Epidermal melanocyte (primary cell): ENCODE measurements around the gene SCD5.

Source experiments
- DNase-seq: peaks from one replicate; pipeline ENCODE4 v3.0.0; 2011; ENCODE audit warnings: low spot score; ENCODE audit not compliant: insufficient read length

SCD5 gene

DNA sequence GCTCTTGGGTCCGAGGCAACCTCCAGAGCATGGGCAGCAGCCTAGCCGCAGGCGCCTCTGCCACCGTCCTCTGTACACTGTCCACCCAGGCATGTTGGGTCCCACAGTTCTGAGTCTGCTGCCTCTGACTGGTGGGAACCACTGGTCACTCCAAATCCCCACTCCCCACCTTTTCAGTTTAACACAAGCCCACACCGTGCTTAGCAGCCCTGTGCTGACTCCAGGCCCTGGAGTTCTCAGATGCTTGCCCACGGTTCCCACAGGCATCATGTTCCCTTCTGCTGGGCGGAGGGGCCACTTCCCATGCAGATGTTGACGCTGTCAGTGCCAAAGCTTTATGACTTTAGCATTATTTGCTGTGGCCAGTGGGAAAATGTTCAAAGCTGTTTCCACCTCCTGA, 104.5 kb downstream of the SCD5 start:
- DNase-seq = no peak

DNA sequence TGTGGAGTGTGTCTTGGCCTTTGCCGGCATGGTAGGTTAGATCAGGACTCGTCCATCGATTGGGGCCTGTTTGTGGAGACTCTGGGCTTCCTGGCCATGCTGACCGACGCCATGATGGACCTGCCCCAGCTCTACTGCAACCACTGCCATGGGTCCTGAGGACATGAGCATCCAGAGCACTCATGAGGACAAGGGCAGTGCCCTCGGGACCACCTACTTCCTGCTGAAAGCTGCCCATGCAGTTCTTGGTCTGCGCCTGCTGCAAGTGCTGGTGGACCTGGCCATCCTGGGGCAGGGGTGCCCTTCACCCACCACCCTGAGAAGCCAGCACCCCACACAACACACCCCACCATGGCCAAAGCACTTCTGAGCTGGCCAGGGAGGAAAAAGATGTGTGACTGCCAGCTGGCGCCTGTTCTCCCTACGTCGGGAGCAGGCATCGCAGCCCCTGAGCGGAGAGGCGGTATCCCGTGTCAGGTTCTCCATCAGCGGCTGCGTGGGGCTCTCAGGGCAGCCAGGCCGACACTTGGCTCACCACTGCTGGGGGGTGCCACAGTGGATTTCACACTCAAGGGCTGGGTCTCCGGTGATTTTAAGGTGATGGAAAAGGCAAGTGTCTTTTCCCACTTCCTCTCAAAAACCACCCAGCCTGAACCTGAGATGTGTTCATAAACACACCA, 106.4 kb downstream of the SCD5 start:
- DNase-seq = no peak

DNA sequence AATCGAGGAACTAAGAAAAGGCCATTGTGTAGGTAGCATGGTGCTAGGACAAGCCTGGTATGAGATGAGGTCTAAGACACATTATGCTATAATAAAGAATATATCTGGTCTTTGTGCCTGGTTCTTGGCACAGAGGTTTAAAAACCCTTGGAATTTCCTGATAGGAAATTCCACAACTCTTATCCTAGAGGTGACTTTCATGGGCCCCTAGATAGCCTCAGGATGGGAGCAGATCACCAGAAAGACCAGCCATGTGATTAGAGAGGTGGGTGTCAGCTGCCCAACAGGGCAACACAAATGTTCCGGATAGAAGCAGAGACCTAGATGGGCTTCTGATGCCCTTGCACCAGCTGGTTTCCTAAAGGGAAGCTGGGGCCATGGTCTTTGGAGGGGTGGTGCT, 107.2 kb downstream of the SCD5 start:
- DNase-seq = no peak

DNA sequence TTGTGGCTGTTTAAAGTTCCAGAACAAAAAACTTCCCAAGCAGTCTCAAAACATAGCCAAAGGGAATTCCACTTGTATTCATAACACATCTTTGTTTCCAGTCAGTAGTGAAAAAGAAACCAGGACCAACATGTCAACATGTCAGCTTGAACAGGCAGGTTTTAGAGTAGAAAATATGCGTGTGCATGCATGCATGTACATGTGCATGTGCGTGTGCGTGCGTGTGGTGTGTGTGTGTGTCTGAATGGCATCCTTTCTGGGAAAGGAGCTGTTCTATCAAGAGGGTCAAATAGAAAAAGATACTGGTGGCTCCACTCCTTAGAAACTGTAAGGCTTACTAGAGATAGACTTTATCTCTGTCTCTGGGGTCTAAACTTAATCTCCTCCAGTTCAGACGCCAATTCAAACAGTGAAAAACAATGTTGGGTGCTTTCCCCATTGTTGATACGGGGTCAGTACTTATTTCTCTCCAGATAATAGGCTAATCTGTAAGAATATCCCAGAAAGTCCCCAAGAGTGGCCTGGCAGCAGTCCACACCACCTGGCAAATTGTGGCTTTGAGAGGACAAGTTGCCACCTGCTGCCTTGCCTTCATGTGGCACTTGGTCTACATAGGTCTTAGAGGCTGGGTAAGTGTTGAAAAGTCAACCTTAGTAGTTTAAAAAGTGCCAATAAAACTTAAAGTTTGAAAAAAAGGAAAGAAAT, 110.4 kb downstream of the SCD5 start:
- no peak for DNase-seq

DNA sequence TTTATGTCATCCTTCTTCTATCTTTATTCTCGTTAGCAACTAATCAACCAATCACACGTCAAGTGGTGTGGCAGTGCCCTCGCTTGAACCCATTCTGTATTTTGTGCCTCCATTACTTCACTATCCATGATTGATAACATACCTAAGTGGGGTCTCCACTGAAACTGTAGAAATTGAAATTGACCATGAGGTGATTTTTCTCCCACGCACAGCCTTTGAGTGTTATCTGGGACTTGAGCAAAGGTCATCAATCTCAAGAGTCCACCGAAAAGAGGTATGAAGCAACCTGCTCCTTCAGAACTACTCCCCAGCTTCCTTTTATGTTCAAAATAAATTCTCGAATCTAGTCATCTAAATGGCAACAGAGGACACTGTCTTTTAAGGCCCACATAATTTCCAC, 111.1 kb downstream of the SCD5 start:
- no peak for DNase-seq

DNA sequence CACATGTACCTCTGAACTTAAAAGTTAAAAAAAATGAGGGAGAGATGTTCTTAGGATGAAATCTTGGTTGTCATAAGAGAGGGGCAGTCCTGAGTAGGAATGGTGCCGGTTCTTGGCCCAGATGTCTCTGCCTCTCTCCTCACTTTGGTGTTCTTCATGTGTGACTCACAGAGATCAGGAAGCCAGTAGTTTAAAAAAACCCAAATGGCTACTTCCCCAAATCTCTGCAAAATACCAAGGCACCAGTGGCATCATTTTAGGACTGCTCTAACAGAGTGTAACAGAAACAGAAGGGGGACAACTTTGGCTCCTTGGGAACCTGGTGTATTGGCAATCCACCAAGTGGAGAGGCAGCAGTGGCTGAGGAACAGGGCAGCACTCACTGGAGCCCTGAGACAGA, 116.8 kb downstream of the SCD5 start:
- no peak for DNase-seq

DNA sequence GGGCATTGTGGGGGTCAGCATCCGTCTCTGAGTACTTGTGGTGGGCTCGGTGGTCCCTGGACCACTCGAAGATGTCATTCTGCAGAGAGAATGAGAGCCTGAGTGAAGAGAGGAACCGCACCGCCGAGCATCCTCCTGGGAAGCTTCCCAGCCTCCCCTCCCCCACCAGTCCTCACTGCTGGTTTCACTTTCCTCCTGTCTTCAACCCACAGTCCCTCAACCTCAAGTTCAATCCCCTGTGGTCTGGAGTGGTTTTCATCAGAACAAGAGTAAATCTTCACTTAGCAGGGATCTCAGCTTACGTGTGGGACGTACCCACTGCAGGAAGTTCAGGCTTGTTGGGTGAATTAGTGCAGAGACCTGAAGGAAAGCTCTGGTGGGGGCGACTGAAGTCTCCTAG, 117.8 kb downstream of the SCD5 start:
- DNase-seq = no peak

DNA sequence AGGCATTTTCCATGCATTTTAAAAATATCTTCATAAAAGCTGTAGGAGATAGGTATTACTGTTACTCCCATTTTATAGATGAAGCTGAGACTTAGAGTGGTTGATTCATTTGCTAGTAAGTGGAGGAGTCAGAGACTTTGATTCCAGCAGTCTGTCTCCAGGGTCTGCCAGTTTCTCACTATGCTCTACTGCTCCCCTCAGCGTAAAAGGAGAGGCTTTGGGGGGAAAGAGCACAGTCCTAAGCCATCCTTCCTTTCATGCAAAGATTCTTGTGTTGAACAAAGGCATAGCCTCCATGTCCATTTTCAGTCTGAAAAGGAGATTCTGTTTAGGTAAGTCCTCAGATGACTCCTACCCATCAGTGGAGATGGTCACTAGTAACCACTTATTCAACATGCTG, 119.1 kb downstream of the SCD5 start:
- no peak for DNase-seq

DNA sequence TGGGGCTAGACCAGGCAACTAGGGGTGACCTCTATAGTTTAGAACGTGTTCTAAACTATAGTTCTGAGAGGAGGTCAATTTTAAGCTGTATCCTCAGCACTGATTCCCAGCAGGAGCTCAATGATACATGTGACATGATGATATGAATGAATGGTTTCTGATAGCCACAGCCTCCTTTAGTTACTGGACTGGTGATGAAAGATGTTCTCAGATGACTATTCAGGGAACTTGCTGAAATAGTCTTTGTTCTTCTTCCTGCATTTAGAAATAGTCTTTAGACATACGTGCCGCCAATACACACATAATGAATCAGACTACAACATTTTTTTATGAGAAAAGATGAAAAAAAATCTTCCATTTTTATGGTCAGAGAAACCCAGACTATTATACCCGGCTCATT, 120.5 kb downstream of the SCD5 start:
- DNase-seq = no peak

DNA sequence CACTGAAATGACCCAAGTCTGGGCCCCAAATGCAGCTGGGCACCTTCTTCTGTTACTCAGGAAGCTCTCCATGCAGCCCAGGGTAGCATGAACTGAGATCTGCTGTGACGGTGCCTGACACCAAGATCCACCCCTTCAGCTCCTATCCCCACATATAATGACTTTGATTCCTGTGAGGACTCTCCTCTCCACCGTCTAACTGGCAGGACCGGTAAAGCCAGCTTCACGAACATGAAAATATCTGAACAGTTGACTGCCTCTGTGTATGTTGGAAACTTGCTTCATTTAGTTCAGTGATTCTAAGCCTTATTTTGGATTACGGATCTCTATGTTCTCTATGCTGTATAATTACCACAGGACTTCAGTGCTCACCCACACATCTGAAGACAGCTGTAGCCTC, 121.3 kb downstream of the SCD5 start:
- no peak for DNase-seq

DNA sequence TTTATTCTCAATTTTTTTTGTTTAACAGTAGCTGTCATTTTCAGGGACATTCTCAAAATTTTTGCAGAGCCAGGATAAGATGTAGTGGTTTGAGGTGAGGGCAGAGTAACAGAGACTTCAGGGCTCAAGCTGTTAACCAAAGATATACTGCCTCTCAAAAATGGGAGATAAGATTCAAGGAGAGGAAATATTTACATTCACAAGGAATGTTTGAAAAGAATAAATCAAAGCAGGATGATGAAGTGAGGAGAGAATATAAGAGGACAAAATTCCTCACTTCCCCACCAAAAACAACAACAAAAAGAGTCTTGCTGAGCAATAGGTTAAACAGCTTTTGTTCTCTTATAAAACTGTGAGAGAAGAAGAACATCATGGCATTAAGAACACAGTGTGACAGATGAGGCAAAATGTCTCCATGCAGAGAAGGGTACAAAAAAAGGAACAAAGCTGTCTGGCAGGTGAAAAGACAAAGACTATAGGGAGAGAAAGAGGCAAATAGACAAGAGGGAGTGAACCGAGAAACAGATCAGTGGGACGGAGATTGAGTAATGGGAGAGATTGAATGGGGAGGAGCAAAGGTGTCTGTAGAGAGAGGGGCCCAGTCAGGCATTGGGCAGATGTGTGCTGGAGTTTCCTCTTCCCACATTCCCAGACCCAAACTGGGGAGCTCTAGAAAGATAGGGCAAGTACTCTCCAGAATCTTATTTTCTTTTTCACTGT, 130.7 kb downstream of the SCD5 start:
- no peak for DNase-seq

DNA sequence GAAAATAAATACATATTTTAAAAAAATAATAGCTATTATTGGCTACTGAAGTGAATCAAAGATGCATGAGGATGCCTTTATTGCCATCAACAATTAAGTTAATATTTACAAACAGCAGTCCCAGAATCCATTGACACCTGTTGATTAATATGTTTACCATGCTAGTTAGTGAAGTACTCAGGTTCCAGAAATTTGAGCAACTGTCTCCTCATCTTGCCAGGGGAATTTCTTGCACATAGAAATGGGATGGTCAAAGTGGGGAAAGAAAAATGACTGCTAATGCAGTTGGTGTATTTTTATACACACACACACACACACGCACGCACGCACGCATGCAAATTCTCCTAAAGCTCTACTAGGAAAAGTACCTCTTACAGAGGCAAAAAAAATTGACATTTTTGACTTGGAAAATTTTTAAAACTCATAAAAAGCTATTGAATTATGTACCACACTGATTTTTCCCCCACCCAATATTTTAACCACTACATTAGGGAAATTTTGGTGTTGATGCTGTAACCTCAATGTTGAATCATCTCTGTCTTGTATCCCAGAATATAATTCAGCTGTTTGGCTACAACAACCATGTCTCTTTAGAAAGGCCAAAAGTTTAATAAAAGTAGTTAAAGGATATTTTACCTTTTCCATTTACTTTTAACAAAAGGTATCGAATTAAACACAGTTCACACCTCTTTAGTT, 131.5 kb downstream of the SCD5 start:
- DNase-seq = no peak

DNA sequence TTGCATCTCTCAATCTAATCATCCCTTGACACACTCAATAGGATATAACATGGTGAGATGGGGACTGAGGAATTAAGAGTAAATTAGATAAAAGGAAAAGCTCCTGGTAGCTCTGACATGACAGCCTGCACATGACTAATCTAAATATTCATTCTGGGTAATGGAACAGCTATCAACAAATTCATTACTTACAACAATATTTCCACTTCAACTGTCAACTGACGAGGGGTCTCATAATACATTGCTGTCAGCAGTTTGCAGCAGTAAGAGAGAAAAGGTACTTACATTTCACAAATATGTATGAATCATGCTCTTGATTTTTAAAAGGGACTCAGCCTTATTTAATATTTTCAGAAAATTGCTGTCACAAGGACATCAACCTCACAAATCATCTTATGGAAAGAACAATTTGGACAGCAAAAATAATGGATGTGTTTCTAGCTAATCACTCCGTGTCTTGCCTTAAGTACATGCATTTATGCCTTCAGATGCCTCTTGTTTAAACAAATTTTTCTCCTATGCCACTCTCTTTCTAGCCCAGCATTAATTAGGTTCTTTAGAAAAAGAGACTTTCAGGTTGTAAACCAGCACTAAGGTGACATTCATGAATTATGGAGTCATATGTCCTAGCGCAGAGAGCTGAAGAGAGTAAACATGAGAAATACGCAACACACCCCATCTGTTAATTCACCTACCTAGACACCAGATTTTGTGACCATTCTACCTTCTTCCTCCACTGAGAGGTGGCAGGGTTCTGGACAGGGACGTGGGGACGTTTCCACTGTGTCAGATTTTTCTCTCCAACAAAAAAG, 137.2 kb downstream of the SCD5 start:
- DNase-seq = no peak

DNA sequence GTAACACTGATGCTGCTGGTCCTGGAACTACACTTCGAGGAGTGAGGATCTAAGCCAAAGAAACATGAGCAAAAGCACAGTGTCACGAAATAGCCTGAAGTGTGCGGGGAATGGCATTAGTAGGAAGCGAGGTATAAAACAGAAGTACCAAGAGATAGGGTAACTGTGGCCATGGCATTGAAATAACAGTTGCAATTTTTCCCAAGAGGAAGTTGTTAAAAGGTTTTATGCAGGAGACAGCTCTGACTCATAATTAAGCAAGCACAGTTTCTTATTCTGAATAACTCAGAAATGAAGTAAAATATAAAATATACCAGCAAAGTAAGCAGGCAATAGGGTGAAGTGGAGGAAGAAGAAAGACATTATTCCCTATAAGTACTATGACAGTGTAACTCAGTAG, 146.5 kb downstream of the SCD5 start:
- DNase-seq = no peak

DNA sequence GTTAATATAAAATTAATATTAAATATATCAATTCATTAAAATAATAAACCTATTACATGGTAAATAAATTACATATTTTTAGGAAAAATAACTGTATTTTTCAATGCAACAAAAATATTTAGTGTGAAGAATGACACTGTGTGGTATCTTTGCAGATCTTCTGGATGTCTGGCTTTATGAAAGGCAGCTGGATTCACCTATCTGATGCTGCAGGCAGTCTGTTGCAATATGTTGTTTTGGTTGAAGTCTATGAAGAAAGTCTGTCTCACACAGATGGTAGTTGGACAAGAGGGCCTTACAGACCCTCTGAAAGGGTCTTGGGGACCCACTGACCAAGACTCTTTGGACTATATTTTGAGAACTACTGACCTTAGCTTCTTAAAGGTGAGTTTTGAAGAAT, 147.7 kb downstream of the SCD5 start:
- DNase-seq = no peak

DNA sequence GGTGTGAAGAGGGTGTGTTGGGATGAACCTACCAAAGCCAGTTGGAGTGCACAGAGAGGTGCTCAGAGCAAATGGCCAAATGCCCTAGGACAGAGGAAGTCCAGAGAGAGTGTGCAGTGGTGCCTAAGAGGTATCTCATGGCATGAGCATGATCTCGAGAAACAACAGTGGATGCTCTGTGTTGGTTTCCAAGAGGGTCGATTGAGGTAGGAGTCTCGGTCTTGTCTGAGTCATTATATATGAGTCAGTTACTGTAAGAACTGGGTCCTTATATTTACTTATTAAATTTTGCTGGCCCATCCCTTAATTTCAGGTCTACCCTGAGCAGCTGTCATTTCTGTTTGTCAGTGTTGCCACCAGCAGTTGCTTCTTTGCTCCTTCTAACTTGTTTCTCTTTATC, 150.2 kb downstream of the SCD5 start:
- DNase-seq = no peak

DNA sequence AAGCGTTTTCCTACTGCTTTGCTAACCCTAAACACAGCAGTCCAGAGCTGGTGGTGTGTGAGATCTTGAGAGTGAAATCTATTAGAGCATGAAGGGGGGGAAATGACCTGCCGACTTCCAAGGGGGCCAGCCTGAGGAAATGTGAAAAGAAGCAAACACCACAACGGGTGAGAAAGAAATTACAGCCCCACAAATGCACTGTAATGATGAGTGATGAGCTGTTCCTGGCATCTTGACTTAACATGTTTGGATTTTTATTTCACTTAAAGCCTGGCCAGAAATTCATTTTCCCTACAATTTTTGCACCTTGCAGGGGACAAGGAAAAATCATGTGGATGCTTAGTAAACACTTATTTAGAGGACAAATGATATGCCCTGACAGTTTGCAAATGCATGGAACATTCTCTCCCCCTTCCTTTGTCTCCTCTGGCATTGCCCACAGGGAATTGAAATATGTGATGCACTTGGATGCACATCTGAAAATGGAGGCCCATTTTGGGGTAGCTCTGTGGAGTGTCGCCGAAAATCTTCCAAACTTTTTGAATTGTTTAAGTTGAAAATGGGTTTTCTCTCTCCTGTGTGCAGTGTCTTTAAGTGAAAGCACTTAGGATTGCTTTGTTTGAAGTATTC, 152.5 kb downstream of the SCD5 start:
- DNase-seq = no peak

DNA sequence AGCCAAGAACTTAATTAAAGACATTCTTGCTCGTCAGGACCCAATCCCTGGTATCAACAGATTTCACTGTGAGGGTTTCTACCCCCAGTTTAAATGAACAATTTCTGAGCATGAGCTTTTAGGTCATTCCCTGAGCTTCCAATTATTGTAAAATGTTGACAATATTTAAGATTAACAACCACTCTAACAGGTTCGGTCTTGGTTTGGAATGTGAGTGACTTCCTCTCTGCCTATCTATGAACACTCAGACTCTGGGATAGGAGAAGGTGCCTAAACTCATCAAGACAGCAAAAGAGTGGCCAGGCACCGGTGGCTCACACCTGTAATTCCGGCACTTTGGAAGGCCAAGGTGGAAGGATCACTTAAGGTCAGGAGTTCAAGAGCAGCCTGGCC, 153.9 kb downstream of the SCD5 start:
- no peak for DNase-seq

DNA sequence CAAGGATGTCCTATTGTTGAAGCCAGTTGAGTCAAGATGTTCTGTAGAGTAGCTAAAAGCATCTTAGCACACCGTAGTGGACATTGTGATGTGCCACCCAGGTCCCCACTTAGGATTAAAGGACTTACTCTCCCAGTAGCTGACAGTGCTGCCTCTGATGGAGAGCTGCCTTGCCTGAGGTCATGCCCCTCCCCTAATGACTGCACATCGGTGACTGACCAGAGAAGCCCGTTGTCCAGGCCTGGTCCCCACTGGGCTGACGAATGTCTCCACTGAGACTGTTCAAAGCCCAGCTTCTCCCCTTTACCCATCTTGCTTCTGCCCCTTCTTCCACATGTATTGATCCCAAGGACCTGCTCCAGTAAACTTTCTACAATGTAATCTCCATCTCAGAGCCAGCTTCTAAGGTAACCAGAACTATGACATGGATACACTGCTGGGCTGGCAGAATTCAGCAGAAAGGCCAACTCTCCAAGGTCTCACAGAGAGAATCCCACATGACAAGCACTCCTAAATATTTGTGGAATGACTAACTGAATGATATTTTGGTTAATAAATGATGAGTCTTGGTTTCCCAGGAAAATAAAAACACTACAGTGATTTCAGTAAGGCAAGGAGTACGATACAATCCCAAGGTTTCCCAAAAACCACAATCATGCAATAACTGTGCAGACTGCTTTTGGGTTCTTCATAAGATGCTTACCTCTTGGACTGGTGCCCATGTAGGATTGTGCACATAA, 154.4 kb downstream of the SCD5 start:
- no peak for DNase-seq

DNA sequence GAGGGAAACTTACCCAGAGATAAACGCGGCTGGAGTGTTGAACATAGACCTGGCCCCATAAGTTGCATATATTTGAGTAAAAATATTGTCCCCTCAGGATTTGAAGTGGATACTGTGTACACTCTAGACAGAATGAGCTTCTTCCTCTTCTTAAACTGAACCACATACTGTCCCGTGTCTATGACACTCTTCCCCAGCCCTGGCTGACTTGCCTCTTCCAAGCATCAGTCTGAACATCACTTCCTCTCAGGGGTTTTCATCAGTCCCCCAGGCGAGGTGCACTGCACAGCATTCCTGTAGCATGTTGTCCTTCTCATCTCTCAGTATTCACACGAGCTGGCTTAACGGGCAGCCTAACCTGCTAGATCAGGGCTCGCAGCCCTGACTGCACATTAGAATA, 156.3 kb downstream of the SCD5 start:
- no peak for DNase-seq
